HG03196 (cell line): ENCODE data around the gene RNU4-1.

Source experiments
- ATAC-seq: cut with Tn5 transposase; IDR thresholded peaks from one replicate; pipeline ENCODE4 v1.9.1; 2021; ENCODE audit not compliant: unreplicated experiment

RNU4-1 gene

DNA sequence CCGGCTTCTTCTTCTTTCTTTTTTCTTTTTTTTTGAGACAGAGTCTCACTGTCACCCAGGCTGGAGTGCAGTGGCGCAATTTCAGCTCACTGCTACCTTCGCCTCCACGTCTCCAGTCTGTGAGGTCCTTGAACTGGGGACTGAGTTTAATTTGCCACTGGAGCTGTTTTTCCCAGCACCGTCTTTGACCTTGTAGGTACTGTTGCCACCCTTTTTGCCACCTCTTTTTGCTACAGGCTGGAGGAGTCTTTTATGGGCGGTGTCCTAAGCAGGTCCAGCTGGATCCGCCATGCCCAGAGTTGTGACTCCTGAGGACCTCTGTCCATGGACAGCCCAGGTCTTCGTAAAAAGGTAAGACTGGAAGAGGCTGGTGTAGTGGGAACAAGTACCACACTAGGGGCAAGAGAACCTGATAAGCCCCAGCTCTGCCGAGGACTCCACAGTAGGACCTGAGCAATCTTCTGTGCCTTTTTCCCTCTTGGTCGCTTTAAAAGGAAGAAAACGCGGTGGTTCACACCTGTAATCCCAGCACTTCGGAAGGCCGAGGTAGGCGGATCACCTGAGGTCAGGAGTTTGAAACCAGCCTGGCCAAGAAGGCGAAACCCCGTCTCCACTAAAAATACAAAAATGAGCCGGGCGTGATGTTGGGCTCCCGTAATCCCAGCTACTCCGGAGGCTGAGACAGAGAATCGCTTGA, 2.3 kb downstream of the RNU4-1 start:
- ATAC-seq, result no peak

DNA sequence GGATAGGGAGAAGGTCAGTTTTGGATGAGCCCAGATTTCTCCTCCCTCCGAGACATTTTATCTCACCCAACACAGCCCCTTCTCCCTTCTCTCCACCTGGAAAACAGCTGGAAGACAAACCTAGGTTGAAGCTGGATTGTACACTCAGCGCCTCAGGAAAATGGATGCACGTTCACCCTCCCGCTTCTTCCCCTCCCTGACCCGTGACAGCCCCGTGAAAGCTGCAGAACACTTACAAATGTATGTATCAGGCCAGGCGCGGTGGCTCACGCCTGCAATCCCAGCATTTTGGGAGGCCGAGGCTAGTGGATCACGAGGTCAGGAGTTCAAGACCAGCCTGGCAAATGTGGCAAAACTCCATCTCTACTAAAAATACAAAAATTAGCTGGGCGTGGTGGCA, 5.5 kb downstream of the RNU4-1 start:
- no peak for ATAC-seq

GRCh38 chr12:120286768-120287490, 6.1 kb downstream of the RNU4-1 start:
- no peak for ATAC-seq

GRCh38 chr12:120284381-120284780, 8.7 kb downstream of the RNU4-1 start:
- ATAC-seq, result no peak

- no peak for ATAC-seq
Measured at GRCh38 chr12:120283318-120283717, 9.7 kb downstream of the RNU4-1 start.

- ATAC-seq, result no peak
Measured at GRCh38 chr12:120278137-120279069, 14.6 kb downstream of the RNU4-1 start.

DNA sequence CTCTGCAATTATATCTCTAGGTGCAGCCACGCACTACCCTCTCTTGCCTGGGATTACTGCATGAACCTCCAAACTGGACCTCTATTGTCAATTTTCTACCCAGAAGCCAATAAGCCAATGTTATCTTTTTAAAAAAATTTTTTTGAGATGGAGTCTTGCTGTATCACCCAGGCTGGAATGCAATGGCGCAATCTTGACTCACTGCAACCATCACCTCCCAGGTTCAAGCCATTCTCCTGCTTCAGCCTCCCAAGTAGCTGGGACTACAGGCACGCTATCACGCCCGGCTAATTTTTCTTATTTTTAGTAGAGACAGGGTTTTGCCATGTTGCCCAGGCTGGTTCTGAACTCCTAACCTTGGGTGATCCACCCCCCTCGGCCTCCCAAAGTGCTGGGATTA, 16.3 kb downstream of the RNU4-1 start:
- no peak for ATAC-seq

DNA sequence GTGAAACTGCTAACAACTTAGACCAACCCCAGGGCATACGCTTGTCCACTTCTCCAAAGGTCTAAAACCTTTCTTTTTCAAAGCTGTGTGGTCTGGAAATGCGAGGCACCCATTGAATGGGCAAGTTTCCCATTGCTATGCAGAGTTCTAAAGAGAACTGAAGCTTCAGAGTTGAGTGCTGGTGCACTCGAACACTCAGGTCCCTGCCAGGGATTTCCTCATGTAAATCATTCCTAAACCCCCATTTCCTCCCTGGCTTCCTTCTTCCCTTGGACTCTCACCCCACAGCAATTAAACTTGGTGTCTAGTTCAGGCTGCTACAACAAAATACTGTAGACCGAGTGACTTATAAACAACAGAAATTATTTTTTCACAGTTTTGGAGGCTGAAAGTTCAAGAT, 25.3 kb downstream of the RNU4-1 start:
- ATAC-seq, result no peak

- peak; percentile 4 for ATAC-seq
Measured at GRCh38 chr12:120266180-120266870, 26.7 kb downstream of the RNU4-1 start.

- ATAC-seq, result peak; percentile 56
Measured at GRCh38 chr12:120265473-120266179, 27.4 kb downstream of the RNU4-1 start, which contains the start of gene PXN. TSS of gene PXN (minus strand) at chr12:120265730. CDS start at chr12:120265629, 101 bp downstream.

GRCh38 chr12:120264904-120265472, 28.0 kb downstream of the RNU4-1 start:
- ATAC-seq, result no peak

DNA sequence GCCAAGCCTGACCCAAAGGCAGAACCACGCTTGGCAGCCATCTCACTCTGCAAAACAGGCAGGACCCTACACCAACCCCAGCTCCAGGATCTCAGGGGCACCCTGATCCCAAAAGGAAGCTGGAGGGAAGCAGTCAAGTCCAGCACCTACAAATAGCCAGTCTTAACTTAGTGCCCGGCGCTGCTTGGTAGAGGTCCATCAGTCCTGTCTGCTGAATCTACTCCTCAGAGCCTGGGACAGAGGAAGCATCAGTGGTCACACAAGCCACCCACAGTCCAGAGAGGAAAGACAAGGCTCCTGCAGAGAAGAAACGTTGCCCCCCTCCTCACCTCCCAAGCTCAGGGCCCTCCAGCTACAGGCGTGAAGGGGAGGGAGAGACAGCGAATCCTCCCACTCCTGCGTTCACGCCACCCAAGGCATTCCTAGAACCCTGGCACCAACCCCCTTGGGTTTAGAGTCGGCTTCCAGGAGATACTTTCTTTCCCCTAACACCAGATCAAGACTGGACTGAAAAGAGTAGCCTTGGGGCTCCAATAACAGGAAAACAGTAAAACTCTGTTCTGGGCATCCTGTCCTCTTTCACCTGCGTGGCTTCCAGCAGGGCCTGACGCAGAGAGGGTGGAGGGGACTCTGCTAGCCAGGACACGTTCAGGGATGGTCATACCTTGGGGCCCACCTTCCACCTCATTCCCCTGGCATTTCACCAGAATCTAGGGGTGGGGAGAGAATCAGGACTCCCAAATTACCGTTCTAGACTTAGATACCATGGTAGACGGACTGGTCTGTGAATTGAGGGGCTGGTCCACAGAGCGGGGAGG, 28.7 kb downstream of the RNU4-1 start:
- ATAC-seq, result no peak

DNA sequence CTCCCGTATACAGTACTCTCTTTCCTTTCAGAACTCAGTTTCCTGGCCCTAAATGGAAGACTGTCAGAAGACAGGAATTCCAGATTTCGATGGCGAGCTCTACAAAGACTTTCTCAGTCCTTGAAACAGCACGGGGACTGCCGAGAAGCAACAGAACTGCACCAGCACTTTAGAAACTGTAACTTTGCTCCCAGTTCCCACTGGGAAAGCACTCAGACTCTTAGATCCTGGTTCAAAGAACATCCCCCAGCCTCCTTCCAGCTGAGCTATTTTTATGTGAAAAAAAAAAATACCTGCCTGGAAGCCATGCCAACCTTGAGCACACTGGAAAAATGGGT, 29.3 kb downstream of the RNU4-1 start:
- no peak for ATAC-seq

- no peak for ATAC-seq
Measured at GRCh38 chr12:120262852-120263747, 29.9 kb downstream of the RNU4-1 start.

DNA sequence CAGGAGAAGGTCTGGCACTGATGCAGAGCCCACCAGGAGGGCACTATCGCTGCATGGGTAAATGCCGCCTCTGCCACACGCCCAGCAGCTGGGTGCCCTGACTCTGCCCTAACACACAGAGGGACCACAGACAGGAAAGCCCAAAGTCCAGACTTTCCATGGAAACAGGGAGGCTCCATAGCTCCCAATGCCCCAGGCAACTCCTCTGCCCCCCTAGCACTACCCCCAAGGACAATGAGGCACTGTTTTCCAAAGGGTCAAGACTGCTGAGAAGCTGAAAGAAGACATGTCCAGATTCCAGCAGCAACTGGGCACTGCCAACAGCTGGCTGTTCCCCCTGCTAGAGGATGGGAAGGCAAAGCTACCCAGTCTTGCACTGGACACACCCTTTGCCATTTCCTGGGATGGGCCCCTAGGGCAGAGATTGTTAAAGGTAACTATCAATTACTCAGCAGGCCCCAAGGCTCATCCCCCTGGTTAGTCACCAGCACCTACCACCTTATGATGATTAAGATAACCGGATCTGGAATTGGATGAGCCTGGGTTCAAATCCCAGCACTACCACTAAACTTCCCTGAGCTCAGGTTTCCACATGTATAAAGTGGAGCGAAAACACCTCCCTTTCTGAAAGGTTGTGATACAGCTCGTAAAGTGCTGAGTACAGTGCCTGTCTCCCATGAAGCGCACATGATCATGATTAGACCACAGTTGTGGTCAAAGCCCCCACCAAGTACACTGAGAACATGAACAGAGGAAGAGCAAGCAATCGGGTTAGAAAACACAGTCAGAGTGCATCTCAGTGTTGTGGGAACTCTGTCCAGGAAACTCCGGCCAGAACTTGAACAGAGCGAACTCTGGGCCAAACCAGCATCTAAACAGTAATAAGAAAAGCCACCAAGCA, 30.8 kb downstream of the RNU4-1 start:
- no peak for ATAC-seq

DNA sequence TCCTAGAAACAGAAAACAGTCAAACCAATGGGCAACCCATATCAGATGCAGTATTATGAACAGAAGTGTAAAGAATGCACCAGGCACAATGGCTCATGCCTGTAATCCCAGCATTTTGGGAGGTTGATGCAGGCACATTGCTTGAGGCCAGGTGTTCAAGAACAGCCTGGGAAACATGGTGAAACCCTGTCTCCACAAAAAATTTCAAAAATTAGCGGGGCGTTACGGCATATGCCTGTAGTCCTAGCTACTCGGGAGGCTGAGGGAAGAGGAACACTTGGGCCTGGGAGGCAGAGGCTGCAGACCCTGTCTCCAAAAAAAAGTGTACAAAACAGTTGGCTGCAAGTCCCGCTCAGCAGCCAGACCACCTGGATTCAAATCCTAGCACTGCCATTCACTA, 32.4 kb downstream of the RNU4-1 start:
- ATAC-seq, result no peak
